ENCODE measurements around the gene CEP55. TPM values are rescaled to one million over a fixed set of nuclear protein-coding genes. Genes with fewer than 3 reads are reported as not detected.

Gene CEP55
- total RNA-seq, 1 donor from 2014 or later = 1.9 TPM

GRCh38 chr10:93567277-93568104, 71.1 kb downstream of the CEP55 start:
- no peak for DNase-seq

- no peak for DNase-seq
Measured at GRCh38 chr10:93568105-93568390, 71.6 kb downstream of the CEP55 start.

- no peak for DNase-seq
Measured at GRCh38 chr10:93570383-93570782, 74.0 kb downstream of the CEP55 start.

GRCh38 chr10:93572606-93573005, 76.2 kb downstream of the CEP55 start:
- no peak for DNase-seq

GRCh38 chr10:93573051-93573909, 76.9 kb downstream of the CEP55 start:
- DNase-seq = no peak

- no peak for DNase-seq
Measured at GRCh38 chr10:93573924-93574323, 77.5 kb downstream of the CEP55 start.

GRCh38 chr10:93576888-93577287, 80.5 kb downstream of the CEP55 start:
- DNase-seq = no peak

GRCh38 chr10:93577565-93577964, 81.2 kb downstream of the CEP55 start:
- DNase-seq = no peak

Small RNA genes within 50 kb of the gene (small RNA-seq; reads per million reads assigned to genes)
- gene RNA5SP323 = not detected

Other genes with a start within 250 kb of the CEP55 start
- 3.6 TPM for gene MYOF, start 14.3 kb upstream of the CEP55 start, total RNA-seq
- gene FFAR4, start 70.1 kb downstream of the CEP55 start, total RNA-seq = not detected
- gene RBP4, start 104.6 kb downstream of the CEP55 start, total RNA-seq = 1.4 TPM
- gene PDE6C, start 115.9 kb downstream of the CEP55 start, total RNA-seq = not detected
- gene FRA10AC1, start 206.0 kb downstream of the CEP55 start, total RNA-seq = 36.3 TPM